GM21619 (cell line): ENCODE results near the gene NDUFAF7.
A peak's percentile ranks its signal among the peaks of the same experiment; 100 is the strongest.
"Not testable (repeated sequence)": the region's sequence is repeated elsewhere in the genome, so short reads cannot be mapped to it uniquely, and the experiment has no call there.

Experiments used
- ATAC-seq: cut with Tn5 transposase; IDR thresholded peaks from one replicate; pipeline ENCODE4 v1.9.1; 2021; ENCODE audit not compliant: unreplicated experiment

Gene NDUFAF7

DNA sequence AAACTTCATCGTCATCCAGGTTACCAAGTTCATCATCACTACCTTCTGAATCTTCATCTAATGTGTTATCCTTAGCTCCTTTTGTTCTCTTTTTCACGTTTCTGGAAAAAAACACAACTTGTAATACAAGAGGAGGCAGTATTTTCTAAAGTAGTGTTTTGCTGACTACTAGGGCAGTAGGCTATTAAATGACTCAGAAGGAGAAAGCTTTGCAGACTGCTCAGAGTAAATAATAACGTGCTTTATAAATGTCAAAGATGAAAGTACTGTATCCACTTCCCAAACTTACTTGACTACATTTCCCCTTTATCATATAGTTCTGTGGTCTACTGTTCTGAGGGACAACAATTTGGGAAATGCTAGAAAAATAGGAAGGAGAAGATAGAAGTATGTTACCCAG, 19.5 kb upstream of the NDUFAF7 start:
- no peak for ATAC-seq

DNA sequence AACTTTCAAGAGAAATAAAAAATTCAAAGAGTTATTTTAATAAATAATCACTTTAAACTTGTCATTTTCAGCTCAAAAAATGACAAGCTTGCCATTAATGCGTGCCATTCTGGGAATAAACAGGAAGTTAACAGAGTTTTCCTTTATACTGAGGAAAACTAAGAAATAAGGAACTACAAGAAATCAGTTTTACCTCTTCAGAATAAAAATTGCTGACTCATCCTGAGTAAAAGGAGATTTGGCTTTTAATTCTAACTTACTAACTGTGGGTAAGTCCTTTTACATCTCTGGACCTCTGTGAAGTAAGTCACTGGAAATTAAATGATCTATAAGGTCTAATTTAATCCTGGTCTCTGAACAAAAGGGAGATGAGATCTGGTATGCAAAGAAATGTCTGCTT, 16.2 kb upstream of the NDUFAF7 start:
- no peak for ATAC-seq

DNA sequence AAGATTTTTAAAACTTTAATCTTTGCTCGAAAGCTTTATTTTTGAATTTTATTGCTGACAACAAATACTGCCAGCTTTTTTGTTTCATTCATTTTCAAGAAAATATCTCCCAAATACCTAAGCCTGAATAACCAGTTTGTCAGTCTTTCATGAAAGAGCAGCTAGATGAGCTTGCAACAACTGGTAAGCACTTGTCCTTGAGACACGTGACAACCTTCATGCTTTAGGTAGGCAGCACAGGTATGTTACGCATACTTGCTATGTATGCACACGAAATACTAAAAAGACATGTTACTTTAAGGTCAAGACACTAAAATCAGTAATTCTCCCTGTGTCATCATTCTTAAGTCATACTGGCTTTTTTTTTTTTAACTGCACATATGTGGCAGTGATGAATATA, 12.4 kb upstream of the NDUFAF7 start:
- ATAC-seq = no peak

DNA sequence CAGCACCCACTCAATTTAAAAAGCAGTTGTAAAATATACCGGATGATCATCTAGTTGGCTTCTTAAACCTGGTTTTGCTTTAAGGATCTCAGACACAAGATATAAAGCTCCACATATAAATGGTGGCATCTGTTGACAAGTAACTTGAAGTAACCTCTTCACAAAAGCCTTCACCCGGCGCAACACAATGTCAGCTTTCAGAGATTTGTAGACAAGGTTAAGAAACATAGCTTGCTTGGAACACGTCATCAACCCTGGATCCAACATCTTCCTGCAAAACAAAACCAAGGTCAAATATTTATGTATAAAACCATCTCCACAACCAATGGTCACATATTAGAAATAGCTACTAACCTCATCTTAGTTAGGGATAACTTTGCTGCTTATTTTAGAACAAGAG, 8.3 kb upstream of the NDUFAF7 start:
- no peak for ATAC-seq

DNA sequence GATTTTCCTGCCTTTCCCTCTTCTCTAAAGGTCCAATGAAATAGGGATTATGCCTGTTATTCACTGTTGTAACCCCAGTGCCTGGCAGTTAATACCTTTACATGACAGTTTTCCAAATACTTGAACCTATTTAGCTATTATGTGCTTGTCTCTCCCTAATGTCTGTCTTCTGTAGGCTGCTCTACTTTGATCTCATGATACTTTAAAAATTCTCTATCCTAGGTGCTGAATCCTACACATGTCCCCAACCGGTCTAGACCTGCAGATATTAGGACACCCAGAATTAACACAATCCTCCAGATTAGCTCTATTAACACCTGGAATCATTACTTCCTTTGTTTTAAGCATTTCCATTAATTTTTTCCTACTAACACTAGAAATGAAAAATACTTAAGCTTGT, 7.4 kb upstream of the NDUFAF7 start:
- ATAC-seq = no peak

DNA sequence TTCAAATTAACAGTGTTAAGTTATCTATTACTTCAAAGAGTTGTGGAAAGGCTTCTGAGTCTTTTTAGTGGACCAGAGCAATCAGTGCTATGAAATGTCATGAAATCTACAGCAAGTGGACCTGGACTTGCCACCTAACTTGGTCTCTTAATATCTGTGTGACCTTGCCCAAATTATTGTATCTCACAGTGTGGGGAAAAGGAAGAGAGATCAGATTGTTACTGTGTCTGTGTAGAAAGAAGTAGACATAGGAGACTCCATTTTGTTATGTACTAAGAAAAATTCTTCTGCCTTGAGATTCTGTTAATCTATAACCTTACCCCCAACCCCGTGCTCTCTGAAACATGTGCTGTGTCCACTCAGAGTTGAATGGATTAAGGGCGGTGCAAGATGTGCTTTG, 6.3 kb upstream of the NDUFAF7 start:
- not testable (repeated sequence) for ATAC-seq

DNA sequence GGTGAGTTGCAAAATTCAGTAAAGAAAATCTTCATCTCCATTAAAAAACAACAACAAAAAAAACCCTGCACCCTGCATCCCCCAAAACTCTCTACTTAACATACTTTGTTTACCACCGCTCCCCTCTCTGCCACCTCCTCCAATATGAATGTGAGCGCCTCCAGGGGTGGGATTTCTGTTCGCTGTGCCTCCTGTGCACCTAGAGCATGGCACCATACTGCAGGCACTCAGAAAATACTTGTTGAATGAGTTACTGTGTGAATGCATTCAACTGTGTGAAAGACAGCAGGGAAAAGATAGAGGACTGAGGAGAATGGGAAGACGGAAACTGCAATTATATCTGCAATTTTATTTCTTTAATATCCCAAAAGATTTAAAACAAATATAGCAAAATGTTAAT, 4.6 kb upstream of the NDUFAF7 start:
- ATAC-seq = no peak

DNA sequence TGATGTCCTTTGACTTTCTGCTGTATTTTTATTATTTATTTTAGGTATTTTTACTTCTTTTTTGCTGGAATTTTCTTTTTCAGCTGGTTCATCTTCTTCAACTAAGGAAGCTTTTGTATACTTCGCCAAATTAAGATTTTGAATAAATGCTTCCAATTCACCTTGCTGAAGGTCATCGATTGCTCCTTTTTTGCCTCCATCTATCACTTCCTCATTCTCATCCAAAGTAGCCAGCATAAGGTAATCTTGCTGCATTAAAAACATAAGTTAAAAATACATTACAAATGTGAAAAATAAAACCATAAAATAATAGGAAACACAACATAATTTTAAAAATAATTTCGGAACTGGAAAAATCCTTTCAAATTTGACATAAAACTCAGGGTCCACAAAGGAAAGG, 2.7 kb upstream of the NDUFAF7 start:
- ATAC-seq = no peak

DNA sequence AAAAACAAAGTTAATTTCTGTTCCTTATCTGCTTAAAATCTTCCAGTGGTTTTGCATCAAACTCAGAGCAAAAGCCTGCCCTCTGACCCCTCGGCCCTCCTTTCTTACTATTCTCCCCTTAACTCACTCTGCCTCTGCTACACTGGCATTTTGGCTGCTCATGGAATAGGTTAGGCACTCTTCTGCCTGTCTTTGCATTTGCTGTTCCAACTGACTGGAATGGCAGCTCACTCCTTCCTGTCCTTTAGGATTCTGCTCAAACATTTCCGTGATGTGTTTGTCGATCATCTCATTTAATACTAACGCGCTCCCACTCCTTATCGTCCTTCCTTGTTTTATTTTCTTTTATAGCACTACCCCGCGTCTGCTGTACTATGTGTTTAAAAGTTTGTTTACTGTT, 877 bp upstream of the NDUFAF7 start:
- no peak for ATAC-seq

DNA sequence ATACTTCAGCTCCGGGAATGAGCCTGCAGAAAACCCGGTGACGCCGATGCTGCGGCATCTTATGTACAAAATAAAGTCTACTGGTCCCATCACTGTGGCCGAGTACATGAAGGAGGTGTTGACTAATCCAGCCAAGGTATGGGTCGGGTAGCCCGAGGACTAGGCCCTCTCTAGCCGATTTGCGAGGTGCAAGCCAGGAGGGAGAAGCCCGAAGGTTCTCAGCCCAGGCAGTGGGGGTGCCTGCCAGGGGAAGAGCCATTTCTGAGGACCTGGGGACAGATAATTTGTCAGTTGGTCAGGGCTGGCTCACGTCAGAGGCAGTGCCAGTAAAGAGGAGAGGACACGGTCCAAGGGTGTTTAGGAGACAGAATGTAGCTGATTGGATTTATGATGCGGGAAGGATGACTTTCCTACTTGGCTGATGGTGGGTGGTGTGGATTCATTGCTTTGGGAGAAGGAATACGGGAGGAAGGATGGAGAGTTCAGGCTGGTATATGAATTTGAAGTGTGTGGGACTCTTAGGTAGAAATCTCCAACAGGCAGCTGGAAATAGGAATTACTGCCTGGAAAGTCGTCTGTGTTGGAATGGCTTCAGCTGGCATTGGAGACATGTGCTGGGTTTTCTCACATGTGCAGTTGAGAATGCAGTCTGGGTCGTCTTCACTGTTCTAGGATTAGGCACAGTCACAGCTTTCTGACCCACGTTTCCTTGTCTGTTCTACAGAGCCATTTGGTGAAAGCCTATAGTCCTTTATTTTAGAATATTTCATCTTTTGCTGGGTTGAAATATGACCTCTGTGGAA, 874 bp downstream of the NDUFAF7 start:
- no peak for ATAC-seq

DNA sequence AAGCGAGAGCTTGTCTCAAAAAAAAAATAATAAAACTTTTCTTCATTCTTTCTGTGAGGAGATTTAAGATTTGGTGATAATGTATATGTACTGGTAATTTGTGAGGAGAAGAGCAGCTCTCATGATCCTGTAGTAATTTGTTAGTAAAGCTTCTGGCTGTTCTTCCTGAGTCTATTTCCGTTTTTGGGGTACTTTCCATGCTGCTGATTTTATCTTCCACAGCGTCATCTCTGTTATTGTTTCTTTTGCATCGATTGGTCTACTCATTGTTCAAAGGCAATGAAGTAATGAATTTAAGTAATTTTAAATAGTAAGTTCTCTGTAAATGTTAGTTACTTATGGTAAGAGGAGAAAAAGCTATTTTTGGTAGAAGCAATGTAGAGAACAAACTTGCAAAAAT, 12.0 kb downstream of the NDUFAF7 start:
- ATAC-seq = no peak

DNA sequence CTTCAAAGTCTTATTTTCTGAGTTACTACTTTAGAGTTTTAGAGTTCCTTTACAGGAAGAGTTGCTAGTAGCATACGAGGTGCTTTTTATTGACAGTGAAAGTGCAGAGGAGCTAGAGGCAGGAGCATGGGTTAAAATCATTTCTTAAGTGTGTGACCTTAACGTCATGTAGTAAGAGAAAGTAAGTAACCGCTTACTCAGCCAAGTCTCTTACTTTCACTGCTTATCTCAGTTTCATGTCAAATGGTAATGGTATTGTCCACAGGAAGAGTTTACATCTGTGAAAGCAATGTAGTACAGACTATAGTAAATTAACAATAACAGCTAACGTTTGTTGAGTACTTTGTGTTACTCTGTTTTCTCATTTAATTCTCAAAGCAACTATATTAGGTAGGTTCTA, 12.6 kb downstream of the NDUFAF7 start:
- peak; percentile 90 for ATAC-seq

DNA sequence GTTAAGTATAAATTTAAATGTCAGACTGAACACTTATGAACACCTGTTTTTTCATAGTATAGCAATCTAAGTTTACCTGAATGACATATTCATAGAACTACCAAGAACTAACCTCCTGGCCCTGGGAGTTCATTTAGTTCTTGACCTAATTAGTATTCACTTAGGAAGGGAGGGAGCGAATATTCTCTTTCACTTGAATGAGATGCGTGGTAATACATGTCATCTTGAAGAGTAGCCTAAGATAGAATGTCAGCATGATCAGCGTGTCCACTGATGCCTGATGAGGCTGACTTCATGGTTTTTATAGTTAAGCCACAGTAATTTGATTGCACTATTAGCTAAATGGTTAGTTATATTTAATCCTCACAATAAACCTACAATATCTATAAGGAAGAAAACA, 13.3 kb downstream of the NDUFAF7 start:
- no peak for ATAC-seq

DNA sequence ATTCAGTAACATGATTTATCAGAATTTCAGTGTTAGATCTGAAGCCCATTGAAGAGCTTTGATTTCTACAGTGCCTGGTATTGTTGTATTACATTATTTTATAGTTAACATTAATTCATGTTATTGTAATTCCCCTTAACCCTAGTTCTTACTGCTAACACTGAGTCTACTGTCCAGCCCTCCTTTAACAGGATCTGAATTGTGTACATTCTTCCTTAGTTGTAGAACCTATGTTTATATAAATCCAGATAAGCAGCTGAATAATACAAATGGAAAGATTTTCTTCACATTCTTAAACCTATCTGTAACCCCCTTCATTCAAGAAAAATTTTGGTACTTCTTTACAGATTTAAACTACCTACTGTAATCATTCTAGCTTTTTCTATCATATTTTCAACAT, 14.7 kb downstream of the NDUFAF7 start:
- ATAC-seq = no peak

DNA sequence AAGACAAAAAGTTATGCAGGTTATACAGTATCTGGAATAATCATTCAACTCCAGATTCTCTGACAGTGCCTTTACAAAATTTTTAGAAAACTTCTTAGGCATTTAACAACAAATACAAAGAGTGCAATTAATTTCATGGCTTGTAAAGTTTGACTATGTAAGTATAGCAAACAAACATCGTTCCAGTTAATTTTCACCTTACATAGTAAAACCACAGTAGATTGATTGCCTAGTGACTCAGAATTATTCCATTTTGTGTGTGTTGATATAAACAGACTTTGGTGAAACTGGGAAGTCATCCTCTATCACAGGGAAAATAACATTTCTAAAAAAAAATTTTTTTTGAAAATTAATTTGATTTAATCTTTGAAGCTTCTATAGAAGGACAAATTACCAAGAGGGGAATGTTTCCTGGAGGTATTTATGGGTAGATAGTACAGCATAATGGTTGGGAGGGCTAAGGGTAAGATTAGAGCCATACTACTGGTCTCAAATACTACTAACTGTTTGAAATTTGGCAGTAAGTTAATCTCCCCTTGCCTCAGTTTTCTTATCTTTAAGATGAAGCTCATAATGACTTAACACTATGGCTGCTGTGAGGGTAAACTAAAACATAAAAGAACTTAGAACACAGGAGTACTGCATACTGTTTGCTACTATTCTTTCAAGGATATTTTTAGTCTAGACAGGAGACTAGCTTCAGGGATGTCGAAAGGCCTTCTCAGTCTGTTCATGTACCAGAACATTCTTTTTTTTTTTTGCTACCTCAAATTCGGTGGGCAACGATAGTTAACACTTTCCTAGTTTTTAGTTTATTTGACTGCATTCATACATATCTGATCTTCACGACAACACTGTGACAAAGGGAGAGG, 19.6 kb downstream of the NDUFAF7 start:
- no peak for ATAC-seq

DNA sequence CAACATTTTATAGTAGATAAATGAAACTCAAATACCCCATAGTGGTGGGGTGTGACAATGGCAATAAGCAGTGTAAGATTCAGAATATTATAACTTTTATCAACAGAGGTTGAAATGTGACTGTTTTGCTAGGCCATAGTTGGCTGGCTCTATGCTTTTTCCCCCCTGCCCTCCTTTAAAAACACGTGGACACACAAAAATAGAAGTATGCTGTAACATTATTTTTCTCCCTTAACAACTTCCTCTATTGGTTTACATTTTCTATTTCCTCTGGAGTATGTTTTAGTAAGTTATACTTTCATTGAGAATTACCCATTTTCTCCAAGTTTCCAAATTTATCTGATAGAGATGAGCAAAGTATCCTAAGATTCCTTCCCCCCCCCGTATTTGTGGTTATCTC, 31.1 kb downstream of the NDUFAF7 start:
- ATAC-seq = no peak

DNA sequence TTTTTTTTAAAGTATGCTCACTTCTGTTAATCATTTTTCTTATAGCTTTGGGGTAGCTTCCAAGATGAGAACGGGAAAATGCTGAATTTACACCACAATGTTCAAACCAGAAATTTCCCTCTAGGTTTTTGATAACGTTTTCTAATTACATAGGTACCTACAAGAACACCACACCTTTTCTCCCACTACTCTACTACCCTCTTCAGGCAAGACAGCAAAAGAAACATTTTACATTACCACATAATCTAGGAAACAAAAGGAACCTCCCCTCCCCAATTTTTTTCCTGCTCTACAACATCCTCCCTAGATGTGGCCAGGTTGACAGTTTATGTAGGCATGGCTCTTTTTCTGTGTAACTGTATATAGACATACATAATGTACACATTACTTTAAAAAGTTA, 32.4 kb downstream of the NDUFAF7 start:
- no peak for ATAC-seq

DNA sequence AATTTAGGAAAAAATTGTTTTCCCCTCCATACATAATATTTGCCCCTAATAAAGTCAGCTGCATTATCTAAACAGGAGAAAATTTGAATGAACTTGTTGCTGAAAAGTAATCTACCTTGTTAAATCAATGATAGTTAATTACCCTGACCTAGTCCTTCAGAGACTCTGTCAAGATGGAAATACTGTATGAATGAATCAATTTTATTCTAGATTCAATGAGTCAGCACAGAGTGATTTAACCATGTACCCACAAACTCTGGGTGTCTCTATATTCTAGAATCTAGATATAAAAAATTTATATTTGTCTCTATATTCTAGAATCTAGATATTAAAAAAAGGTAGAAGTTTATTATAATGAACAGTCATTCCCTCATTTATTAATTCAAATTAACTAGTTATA, 36.2 kb downstream of the NDUFAF7 start:
- no peak for ATAC-seq

DNA sequence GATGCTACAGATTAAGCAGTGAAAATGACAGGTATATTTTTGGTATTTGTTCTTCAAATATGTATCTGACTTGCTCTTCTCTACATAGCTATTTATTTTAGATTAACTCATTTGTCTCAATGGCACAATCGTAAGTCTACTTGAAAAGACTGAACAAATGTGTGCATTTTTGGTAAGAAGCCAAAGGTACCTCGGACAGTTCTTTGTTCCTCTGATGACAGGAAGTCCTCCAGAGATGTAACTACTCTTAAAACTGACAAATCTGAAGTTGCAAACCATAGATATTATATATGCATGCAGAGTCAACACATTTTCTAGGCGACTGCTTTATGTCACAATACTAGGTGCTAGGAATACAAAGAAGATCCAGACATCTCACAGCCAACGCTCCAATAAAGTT, 36.7 kb downstream of the NDUFAF7 start:
- ATAC-seq = no peak

DNA sequence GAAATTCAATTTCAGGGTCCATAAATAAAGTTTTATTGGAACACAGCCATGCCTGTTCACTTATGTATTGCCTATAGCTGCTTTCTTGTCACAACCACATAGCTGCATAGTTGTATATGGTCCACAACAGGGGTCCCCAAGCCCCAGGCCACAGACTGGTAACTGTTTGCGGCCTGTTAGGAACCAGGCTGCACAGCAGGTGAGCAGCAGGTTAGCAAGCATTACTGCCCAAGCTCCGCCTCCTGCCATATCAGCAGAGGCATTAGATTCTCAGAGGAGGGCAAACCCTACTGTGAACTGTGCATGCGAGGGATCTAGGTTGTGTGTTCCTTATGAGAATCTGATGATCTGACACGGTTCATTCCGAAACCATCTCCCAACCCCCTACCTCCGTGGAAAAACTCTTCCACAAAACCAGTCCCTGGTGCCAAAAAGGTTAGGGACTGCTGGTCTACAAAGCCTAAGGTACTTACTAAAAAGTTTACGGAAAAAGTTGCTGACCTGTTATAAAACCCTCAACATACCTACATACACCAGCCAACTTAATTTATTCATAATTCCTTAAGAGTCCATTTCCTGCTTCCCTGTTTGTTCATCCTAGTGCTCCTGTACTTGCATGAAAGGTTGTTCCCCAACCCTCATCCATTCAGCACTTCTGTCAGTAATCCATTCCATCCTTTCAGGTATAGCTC, 40.1 kb downstream of the NDUFAF7 start:
- ATAC-seq = no peak

DNA sequence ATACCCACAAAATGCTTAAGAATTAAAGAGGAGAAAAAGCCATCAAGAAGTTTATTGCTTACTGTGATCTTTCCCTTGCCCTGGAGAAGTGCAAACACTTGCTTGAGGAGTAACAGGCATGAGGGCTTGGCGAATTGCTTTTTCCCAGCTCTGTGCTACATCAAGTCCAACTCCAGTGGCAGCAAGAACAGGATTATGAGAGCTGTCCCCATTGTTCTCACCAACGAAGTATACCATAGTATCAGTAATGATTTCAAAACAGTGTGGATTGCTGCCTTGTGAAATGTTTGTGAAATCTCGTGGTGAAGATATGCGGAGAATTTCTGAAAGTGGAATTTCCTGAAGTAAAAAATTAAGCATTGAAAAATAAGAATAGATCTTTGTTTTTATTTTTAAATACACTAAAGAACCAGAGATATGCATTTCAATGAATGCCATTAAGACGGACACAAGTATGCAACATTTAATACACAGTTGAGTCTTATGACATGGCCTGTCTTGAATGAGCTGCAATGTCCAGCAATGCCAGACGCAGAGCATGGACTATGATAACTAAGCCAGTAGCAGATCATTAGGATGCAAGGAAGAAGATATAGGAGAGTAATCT, 43.0 kb downstream of the NDUFAF7 start:
- ATAC-seq = no peak
